Suprapubic skin (tissue), 4 donors: ENCODE results near the gene TAF3. TPM values are rescaled to one million over a fixed set of nuclear protein-coding genes. Genes with fewer than 3 reads are reported as not detected.

ENCODE experiments used
- DNase-seq, 2 donors: peaks; one replicate each; pipeline ENCODE4 v3.0.0-alpha.2; 2019; ENCODE audit warnings: low spot score in 2 of 2
- H3K27ac ChIP-seq: fragments of 200-600 bp; sonication (generic); one replicate; pipeline ENCODE4 v1.5.1; 2019
- H3K27me3 ChIP-seq: fragments of 200-600 bp; sonication (generic); one replicate; pipeline ENCODE4 v1.5.1; 2019
- H3K36me3 ChIP-seq: fragments of 200-600 bp; sonication (generic); one replicate; pipeline ENCODE4 v1.5.1; 2019
- H3K4me1 ChIP-seq: fragments of 200-600 bp; sonication (generic); one replicate; pipeline ENCODE4 v1.5.1; 2019
- H3K4me3 ChIP-seq: fragments of 200-600 bp; sonication (generic); one replicate; pipeline ENCODE4 v1.5.1; 2019; ENCODE audit warnings: mild to moderate bottlenecking
- H3K9me3 ChIP-seq: fragments of 200-600 bp; sonication (generic); one replicate; pipeline ENCODE4 v1.5.1; 2019
- CTCF ChIP-seq, 2 donors: fragments of 200-600 bp in 1 of 2; fragments of 450-650 bp in 1 of 2; sonication (generic) in 1 of 2; IDR thresholded peaks; one replicate each; pipeline ENCODE4 v1.5.1; 2016 to 2019; ENCODE audit warnings: antibody characterized with exemption in 2 of 2, mild to moderate bottlenecking in 1 of 2, moderate library complexity in 1 of 2
- EP300 ChIP-seq: sonication (generic); formaldehyde crosslinking; IDR thresholded peaks from one replicate; pipeline ENCODE4 v1.6.1; 2017; ENCODE audit warnings: antibody characterized with exemption
- POLR2A ChIP-seq, 2 donors: fragments of 450-650 bp; IDR thresholded peaks; one replicate each; pipeline ENCODE4 v1.6.1; 2017; ENCODE audit warnings: antibody characterized with exemption in 2 of 2, mild to moderate bottlenecking in 2 of 2, moderate library complexity in 2 of 2
- POLR2AphosphoS5 ChIP-seq, 3 donors: sonication (generic); formaldehyde crosslinking; IDR thresholded peaks; one replicate each; pipeline ENCODE4 v1.6.1; 2017; ENCODE audit warnings: antibody characterized with exemption in 3 of 3
- WGBS: methylation state at CpG from one replicate; pipeline ENCODE4 v1.1.5; 2018; 5-methylcytosine and 5-hydroxymethylcytosine counted together
- total RNA-seq, 4 donors: library from RNA; depleted of rRNA; stranded (reverse); fragments of >200 nt; gene quantifications; one replicate each; pipeline ENCODE4 v1.1.0, GENCODE V29; 2016

TAF3 gene
- total RNA-seq, 4 donors from 2014 or later = 5.6 to 13.3 (median 10.3) TPM

- Histone ChIP-seq H3K4me3 (no peak overlapping the region), H3K36me3 (no peaks in the 10 kb centered on the region), H3K9me3 (no peaks in the 10 kb centered on the region), H3K27me3 (no peaks in the 10 kb centered on the region), H3K4me1 (no peaks in the 10 kb centered on the region), H3K27ac (no peak overlapping the region)
- no peak for TF ChIP-seq POLR2A (IDR thresholded peaks at IDR 0.05)
- TF ChIP-seq EP300 = no peak
- no peak for TF ChIP-seq POLR2AphosphoS5 (IDR thresholded peaks at IDR 0.05)
- no peak for TF ChIP-seq CTCF (IDR thresholded peaks at IDR 0.05)
- 60% methylated on average over 4 of the region's 4 CpGs for WGBS
- DNase-seq = no peak
Measured at GRCh38 chr10:7876541-7877127, 58.3 kb downstream of the TAF3 start.

GRCh38 chr10:7881119-7881518 is 62.8 kb downstream of the TAF3 start:
- DNase-seq = no peak
- WGBS = 96% methylated on average over 3 of the region's 3 CpGs
- Histone ChIP-seq H3K4me1 (no peaks in the 10 kb centered on the region), H3K36me3 (no peaks in the 10 kb centered on the region), H3K4me3 (no peak overlapping the region), H3K27me3 (no peaks in the 10 kb centered on the region), H3K27ac (no peak overlapping the region), H3K9me3 (no peaks in the 10 kb centered on the region)
- TF ChIP-seq CTCF (IDR thresholded peaks at IDR 0.05) = no peak
- TF ChIP-seq POLR2A (IDR thresholded peaks at IDR 0.05) = no peak
- no peak for TF ChIP-seq POLR2AphosphoS5 (IDR thresholded peaks at IDR 0.05)
- TF ChIP-seq EP300 = no peak

GRCh38 chr10:7886056-7886455 is 67.8 kb downstream of the TAF3 start:
- TF ChIP-seq POLR2A (IDR thresholded peaks at IDR 0.05) (no peak), CTCF (IDR thresholded peaks at IDR 0.05) (no peak), POLR2AphosphoS5 (IDR thresholded peaks at IDR 0.05) (no peak), EP300 (no peak)
- Histone ChIP-seq H3K4me3 (no peak overlapping the region), H3K9me3 (no peaks in the 10 kb centered on the region), H3K27me3 (no peaks in the 10 kb centered on the region), H3K4me1 (no peaks in the 10 kb centered on the region), H3K27ac (no peak overlapping the region), H3K36me3 (no peaks in the 10 kb centered on the region)
- DNase-seq = no peak
- WGBS = 81% methylated on average over 2 of the region's 2 CpGs

GRCh38 chr10:7887174-7887816 is 69.0 kb downstream of the TAF3 start:
- WGBS = 81% methylated on average over 8 of the region's 8 CpGs
- Histone ChIP-seq H3K9me3 (no peaks in the 10 kb centered on the region), H3K4me3 (no peak overlapping the region), H3K27me3 (no peaks in the 10 kb centered on the region), H3K27ac (no peak overlapping the region), H3K4me1 (no peaks in the 10 kb centered on the region), H3K36me3 (no peaks in the 10 kb centered on the region)
- DNase-seq = no peak
- TF ChIP-seq POLR2A (IDR thresholded peaks at IDR 0.05) = no peak
- no peak for TF ChIP-seq EP300
- TF ChIP-seq POLR2AphosphoS5 (IDR thresholded peaks at IDR 0.05) = no peak
- TF ChIP-seq CTCF (IDR thresholded peaks at IDR 0.05) = no peak

GRCh38 chr10:7889947-7890542 is 71.7 kb downstream of the TAF3 start:
- no peaks in the 10 kb centered on the region for H3K9me3 ChIP-seq
- no peak for DNase-seq
- WGBS = 97% methylated on average over 5 of the region's 5 CpGs

More at GRCh38 chr10:7889947-7890542, 71.7 kb downstream of the TAF3 start:
- TF ChIP-seq CTCF (IDR thresholded peaks at IDR 0.05) (no peak), POLR2A (IDR thresholded peaks at IDR 0.05) (no peak), EP300 (no peak), POLR2AphosphoS5 (IDR thresholded peaks at IDR 0.05) (no peak)
- no peak overlapping the region for H3K27ac ChIP-seq
- no peak overlapping the region for H3K4me3 ChIP-seq
- H3K36me3 ChIP-seq = no peaks in the 10 kb centered on the region
- H3K27me3 ChIP-seq = no peaks in the 10 kb centered on the region
- no peaks in the 10 kb centered on the region for H3K4me1 ChIP-seq
